Lower leg skin (tissue), 4 donors: ENCODE data around the gene NTSR1. TPM values are rescaled to one million over a fixed set of nuclear protein-coding genes. Genes with fewer than 3 reads are reported as not detected.

Experiments
- DNase-seq, 2 donors: peaks; one replicate each; pipeline ENCODE4 v3.0.0-alpha.2; 2019; ENCODE audit warnings: low spot score in 2 of 2
- H3K4me3 ChIP-seq: fragments of 200-600 bp; sonication (generic); 2 replicates; pipeline ENCODE4 v1.5.1; 2017; ENCODE audit warnings: mild to moderate bottlenecking, low read depth; ENCODE audit not compliant: poor library complexity, severe bottlenecking
- POLR2A ChIP-seq, 2 donors: fragments of 450-650 bp; IDR thresholded peaks; one replicate each; pipeline ENCODE4 v1.6.1; 2016 to 2017; ENCODE audit warnings: antibody characterized with exemption in 2 of 2, mild to moderate bottlenecking in 1 of 2, moderate library complexity in 1 of 2
- WGBS, 2 donors: methylation state at CpG; one replicate each; pipeline ENCODE4 v1.1.5; 2018; 5-methylcytosine and 5-hydroxymethylcytosine counted together
- intact Hi-C: fragments of 100-400 bp; cut with DNase I; formaldehyde crosslinking; loops from one replicate; pipeline ENCODE4 v1.15.0; 2023; ENCODE audit warnings: low total_unique reads
- total RNA-seq, 4 donors: library from RNA; depleted of rRNA; stranded (reverse); fragments of >200 nt; gene quantifications; one replicate each; pipeline ENCODE4 v1.1.0, GENCODE V29; 2016
- TF ChIP-seq, protein P1 (sequence below), 3 donors: fragments of 450-650 bp; IDR thresholded peaks; one replicate each; pipeline ENCODE4 v1.5.1; 2016; ENCODE audit warnings: antibody characterized with exemption in 3 of 3, mild to moderate bottlenecking in 3 of 3, moderate library complexity in 2 of 3

The NTSR1 gene
- total RNA-seq, 4 donors from 2014 or later = 0.07 to 0.61 (median 0.13) TPM; not detected in 1

DNA sequence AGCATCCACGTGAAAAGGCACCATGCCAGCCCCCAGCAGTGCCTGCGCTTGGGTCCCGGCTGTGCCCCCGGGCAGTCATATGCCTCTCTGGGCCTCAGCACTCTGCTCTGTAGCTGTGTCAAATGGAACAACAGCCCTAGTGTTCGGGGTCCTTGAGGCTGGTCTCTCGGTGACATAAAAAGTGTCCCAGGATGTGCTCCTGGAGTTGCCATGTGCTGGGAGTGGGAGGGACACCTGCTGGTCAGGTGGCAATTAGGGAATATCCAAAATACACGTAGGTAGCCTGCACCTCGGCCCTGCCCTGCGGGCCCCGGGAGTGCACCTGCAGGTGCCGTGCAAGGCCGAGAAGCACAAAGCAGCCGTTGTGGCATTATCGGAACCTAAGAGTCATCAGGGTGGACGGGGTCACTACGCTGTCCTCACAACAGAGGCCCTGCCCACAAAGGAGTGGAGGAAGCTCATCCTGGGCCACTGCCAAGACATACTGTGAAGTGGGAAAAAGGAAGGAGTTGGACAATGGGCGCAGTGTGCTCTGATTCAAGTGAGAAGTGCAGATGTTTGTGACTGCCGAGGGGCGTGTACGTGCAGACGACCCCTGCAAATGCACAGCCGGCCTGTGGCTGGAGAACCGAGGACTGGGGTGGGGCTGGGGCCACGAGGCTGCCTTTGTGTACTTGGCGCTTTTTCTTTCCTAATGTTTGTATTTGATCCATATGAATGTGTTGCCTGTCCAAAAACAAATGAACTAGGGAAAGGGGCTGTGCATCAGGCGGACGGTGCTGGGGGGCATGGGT is 41.7 kb upstream of the NTSR1 start:
- no peak for TF ChIP-seq POLR2A (IDR thresholded peaks at IDR 0.05)
- TF ChIP-seq, protein P1, sequence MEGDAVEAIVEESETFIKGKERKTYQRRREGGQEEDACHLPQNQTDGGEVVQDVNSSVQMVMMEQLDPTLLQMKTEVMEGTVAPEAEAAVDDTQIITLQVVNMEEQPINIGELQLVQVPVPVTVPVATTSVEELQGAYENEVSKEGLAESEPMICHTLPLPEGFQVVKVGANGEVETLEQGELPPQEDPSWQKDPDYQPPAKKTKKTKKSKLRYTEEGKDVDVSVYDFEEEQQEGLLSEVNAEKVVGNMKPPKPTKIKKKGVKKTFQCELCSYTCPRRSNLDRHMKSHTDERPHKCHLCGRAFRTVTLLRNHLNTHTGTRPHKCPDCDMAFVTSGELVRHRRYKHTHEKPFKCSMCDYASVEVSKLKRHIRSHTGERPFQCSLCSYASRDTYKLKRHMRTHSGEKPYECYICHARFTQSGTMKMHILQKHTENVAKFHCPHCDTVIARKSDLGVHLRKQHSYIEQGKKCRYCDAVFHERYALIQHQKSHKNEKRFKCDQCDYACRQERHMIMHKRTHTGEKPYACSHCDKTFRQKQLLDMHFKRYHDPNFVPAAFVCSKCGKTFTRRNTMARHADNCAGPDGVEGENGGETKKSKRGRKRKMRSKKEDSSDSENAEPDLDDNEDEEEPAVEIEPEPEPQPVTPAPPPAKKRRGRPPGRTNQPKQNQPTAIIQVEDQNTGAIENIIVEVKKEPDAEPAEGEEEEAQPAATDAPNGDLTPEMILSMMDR (IDR thresholded peaks at IDR 0.05) = no peak
- intact Hi-C loops = loop anchor here (5.0 kb wide), 2 partner anchors 125 to 140 kb away; no protein-coding TSS in a partner anchor
- 65 to 68% methylated on average over 23 to 27 of the region's 27 CpGs for WGBS, 2 donors
- DNase-seq = peak in 1 of 2 donors; percentile 77
- no peak overlapping the region for H3K4me3 ChIP-seq

DNA sequence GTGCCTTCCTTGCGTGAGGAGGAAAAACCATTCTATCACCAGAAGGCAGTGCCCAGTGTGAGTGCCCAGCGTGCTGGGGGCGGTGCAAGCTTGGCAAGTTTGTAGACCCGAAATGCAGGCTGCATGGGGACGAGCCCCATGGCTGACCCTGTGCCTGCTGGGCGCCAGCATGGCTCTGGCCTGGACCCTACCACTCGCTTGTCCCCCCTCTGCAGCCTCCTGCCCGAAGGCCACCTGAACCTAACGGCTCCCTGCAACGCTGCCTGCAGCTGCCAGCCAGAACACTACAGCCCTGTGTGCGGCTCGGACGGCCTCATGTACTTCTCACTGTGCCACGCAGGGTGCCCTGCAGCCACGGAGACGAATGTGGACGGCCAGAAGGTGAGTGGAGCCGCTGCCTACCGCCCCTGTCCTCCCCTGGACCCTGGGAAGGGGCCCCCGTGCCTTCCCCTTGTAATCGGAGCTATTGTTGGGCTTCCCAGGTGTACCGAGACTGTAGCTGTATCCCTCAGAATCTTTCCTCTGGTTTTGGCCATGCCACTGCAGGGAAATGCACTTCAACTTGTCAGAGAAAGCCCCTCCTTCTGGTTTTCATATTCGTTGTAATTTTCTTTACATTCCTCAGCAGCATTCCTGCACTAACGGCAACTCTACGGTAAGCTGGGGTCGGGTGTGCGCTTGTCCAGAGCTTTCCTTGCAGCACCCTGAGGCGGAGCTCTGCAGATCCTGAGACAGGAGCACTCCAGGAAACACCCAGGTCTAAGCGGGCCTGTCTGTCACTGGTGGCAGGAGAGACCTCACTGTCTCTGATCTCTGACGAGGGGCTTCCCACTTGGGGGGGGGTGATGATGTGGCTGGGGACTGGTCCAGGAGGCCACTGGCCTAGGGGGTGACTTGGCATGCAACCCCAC is 40.9 kb upstream of the NTSR1 start:
- H3K4me3 ChIP-seq = no peak overlapping the region
- no peak for TF ChIP-seq POLR2A (IDR thresholded peaks at IDR 0.05)
- intact Hi-C loops = loop anchor here (5.0 kb wide), 2 partner anchors 125 to 140 kb away; no protein-coding TSS in a partner anchor
- WGBS, 2 donors = 66 to 81% methylated on average over 29 of the region's 30 CpGs
- no peak for DNase-seq

DNA sequence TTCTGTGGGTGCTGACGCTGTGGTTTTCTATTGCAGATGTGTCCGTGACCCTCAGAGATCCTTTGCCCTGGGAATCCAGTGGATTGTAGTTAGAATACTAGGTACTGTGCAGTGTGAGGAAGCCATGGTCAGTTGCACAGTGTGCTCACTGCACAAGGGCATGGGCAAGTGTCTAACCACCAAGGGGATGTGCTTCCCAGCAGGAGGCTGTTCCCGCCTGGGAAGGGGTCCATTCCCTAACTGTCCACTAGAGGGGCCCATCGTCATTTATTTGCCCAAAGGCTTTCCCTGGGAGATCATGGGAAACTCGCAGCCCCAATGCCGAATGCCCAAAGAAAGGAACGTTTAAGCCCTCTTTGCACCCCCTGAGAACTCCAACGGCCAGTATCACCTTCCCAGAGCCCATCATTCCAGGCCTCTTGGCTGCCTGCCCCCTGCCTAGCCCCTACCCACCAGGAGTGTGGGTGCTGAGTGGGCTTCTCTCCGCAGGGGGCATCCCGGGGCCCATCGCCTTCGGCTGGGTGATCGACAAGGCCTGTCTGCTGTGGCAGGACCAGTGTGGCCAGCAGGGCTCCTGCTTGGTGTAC is 40.1 kb upstream of the NTSR1 start:
- intact Hi-C loops = loop anchor here (5.0 kb wide), 2 partner anchors 124 to 139 kb away; no protein-coding TSS in a partner anchor
- no peak overlapping the region for H3K4me3 ChIP-seq
- 27 to 48% methylated on average over 5 to 8 of the region's 13 CpGs for WGBS, 2 donors
- TF ChIP-seq, protein P1 (IDR thresholded peaks at IDR 0.05) = peak in 1 of 3 donors; percentile 38
- TF ChIP-seq POLR2A (IDR thresholded peaks at IDR 0.05) = no peak
- peak in 1 of 2 donors; percentile 69 for DNase-seq

DNA sequence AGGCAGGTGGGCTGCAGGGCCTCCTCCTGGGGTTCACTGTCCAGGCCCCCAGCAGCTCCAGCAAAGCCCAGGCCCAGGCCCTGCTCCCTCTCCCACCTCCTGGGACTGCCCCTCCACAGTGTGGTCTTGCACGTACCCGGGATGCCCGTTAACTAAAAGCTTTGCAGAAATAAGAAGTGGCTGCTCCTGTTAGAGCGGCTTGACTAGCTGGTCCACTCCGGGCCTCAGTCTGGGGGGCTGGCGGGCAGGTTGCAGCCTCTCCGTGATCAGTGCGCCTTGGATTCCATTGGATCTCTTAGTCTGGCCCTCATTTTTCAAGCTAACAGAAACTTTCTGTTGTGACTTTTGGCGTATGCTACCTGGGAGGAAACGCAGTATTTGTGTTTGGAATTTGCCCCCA is 39.4 kb upstream of the NTSR1 start:
- DNase-seq = no peak
- intact Hi-C loops = loop anchor here (5.0 kb wide), 2 partner anchors 123 to 138 kb away; no protein-coding TSS in a partner anchor
- 86 to 90% methylated on average over 10 of the region's 10 CpGs for WGBS, 2 donors
- H3K4me3 ChIP-seq = no peak overlapping the region
- TF ChIP-seq, protein P1 (IDR thresholded peaks at IDR 0.05) = no peak
- TF ChIP-seq POLR2A (IDR thresholded peaks at IDR 0.05) = no peak

DNA sequence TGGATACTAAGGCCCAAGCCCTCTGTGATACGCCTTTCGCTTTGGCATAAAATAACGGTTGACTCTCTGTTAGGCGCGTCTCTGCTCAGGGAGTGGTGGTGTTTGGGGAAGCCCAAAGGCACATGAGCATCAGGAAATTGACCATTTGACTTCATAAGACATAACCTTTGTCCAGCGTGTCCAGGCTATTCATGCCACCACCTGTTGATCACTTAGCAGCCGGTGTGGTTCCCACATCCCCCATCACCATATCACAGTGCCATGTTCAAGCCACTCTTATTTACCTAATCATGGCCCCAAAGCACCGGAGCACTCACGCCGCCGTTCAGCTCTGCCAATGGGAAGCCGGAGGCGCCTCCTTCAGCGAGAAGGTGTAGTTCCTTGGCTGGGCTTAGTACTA is 38.5 kb upstream of the NTSR1 start:
- DNase-seq = no peak
- 87 to 92% methylated on average over 14 of the region's 14 CpGs for WGBS, 2 donors
- TF ChIP-seq, protein P1 (IDR thresholded peaks at IDR 0.05) = no peak
- TF ChIP-seq POLR2A (IDR thresholded peaks at IDR 0.05) = no peak
- H3K4me3 ChIP-seq = no peak overlapping the region
- intact Hi-C loops = no loop called here
